H1 (cell line): Measurements from ENCODE around the gene CFAP210. TPM values are rescaled to one million over a fixed set of nuclear protein-coding genes. Genes with fewer than 3 reads are reported as not detected.

Experiments
- BACH1 ChIP-seq: IDR thresholded peaks from 2 replicates; pipeline ENCODE4 v1.6.1; 2012; ENCODE audit warnings: low read length, improper control_type of control experiment
- BRCA1 ChIP-seq: IDR thresholded peaks from 2 replicates; pipeline ENCODE4 v1.6.1; 2012; ENCODE audit warnings: low read depth, low read length, improper control_type of control experiment
- CBX5 ChIP-seq: fragments of 300-800, 300-1000 bp; sonication (generic); IDR thresholded peaks from 2 replicates; pipeline ENCODE4 v1.7.1; 2016; ENCODE audit warnings: antibody characterized with exemption, low read length, low read depth
- CTBP2 ChIP-seq: IDR thresholded peaks from 2 replicates; pipeline ENCODE4 v1.7.0; 2011; ENCODE audit warnings: borderline replicate concordance, mild to moderate bottlenecking, moderate library complexity, mixed read lengths, low read length; ENCODE audit not compliant: insufficient read depth, insufficient read length
- HDAC6 ChIP-seq: IDR thresholded peaks from one replicate; pipeline ENCODE4 v1.7.1; 2012; ENCODE audit warnings: low read depth, mild to moderate bottlenecking, inconsistent platforms, low read length, moderate library complexity
- KDM1A ChIP-seq: fragments of 200-600, 300-600 bp; sonication (generic); IDR thresholded peaks from 2 replicates; pipeline ENCODE4 v1.7.1; 2016; ENCODE audit warnings: mild to moderate bottlenecking, low read length, borderline replicate concordance
- POLR2AphosphoS5 ChIP-seq: IDR thresholded peaks from 2 replicates; pipeline ENCODE4 v1.6.1; 2011; ENCODE audit warnings: low read depth, low read length
- SIN3A ChIP-seq, 2 experiments: IDR thresholded peaks in 1 of 2; conservative IDR thresholded peaks in 1 of 2; 2 replicates each; pipeline ENCODE4 v1.6.1; 2011 to 2012; ENCODE audit warnings: low read length in 2 of 2, improper control_type of control experiment in 1 of 2, low read depth in 1 of 2, mild to moderate bottlenecking in 1 of 2
- SIX5 ChIP-seq: IDR thresholded peaks from 2 replicates; pipeline ENCODE4 v1.6.1; 2011; ENCODE audit warnings: mild to moderate bottlenecking, low read depth, low read length
- TAF7 ChIP-seq: optimal IDR thresholded peaks from 2 replicates; pipeline ENCODE3; 2011; ENCODE audit warnings: low read depth, mild to moderate bottlenecking, inconsistent platforms, low read length, moderate library complexity, borderline replicate concordance
- TCF12 ChIP-seq: IDR thresholded peaks from 2 replicates; pipeline ENCODE4 v1.6.1; 2011; ENCODE audit warnings: low read depth, mild to moderate bottlenecking, low read length
- TEAD4 ChIP-seq: IDR thresholded peaks from 2 replicates; pipeline ENCODE4 v1.6.1; 2012; ENCODE audit warnings: low read depth, low read length, inconsistent platforms, mixed read lengths
- YY1 ChIP-seq: IDR thresholded peaks from 2 replicates; pipeline ENCODE4 v1.6.1; 2011; ENCODE audit warnings: low read depth, mild to moderate bottlenecking, low read length
- polyA plus RNA-seq, 7 experiments: library from polyadenylated mRNA; depleted of rRNA in 3 of 7; stranded (reverse) in 5 of 7; unstranded in 2 of 7; fragments of >200 nt in 5 of 7; fragments of 200-250 nt in 2 of 7; gene quantifications; 1 replicate in 5 of 7; 2 replicates in 1 of 7; 4 replicates in 1 of 7; pipeline versions ENCODE4 v1.2.1 to v1.2.3, GENCODE V29; 2011 to 2013; ENCODE audit warnings: missing spikeins in 2 of 7, mixed read lengths in 2 of 7
- total RNA-seq: library from RNA; stranded (reverse); fragmentation: NEBNext Ultra II Directional; extraction: Animal tissue kit (Norgen Biotek cat#: 25700); gene quantifications from 2 replicates; pipeline ENCODE4 v1.2.1, GENCODE V29; 2021
- TF ChIP-seq, protein P1 (sequence below): IDR thresholded peaks from 2 replicates; pipeline ENCODE4 v1.6.1; 2011; ENCODE audit warnings: low read length, improper control_type of control experiment
- TF ChIP-seq, protein P2 (sequence below): IDR thresholded peaks from 2 replicates; pipeline ENCODE4 v1.6.1; 2011; ENCODE audit warnings: low read depth, mild to moderate bottlenecking, low read length; ENCODE audit not compliant: insufficient read depth

CFAP210 gene
- total and polyA plus RNA-seq, 2 of the 8 experiments (the other 6 are each of a cell fraction or from before 2014, with no cell fraction given): 0.06 to 0.37 TPM

DNA sequence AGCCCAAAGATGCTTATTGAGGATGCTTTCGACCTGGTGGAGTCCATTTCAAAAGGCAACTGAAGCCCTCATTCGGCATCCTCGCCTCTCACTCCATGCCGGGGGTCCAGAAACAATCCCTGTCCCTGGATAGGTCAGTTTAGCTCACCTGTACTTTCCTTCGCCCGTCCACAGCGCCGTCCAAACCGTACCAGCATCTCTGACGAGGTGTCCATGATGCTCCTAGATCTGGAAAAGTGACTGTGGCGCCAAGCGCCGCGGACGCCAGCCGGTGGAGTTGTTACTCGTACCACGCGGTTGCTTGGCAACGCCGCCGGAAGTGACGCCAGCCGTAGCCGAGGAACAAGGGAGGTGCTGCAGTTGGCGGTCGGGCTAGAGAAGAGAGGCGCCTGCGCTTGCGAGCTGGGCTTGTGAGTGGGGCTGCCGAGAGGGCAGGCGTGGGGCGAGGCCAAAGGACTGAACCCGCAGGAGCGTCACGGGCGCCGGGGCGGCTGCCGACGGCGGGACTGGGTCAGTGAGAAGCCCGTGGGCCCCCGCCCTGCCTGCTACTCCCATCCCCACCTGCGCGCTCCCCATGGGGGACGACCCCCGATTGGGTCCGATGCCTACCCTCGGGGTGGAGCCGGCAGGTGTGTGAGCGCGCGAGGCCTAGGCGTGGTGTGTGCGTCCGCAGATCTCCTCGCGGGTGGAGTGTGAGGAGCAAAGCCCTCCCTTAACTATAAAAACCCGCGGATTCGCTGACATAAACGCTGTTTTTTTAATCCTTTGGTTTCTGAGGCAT, at the start of gene CFAP210, which contains the start of gene PHOSPHO2 (continued):
- peak; percentile 41; the same call in 1 of the 2 replicates for TF ChIP-seq BACH1
- no peak for TF ChIP-seq BRCA1
- TF ChIP-seq POLR2AphosphoS5: peak; percentile 94
- TF ChIP-seq, protein P1, sequence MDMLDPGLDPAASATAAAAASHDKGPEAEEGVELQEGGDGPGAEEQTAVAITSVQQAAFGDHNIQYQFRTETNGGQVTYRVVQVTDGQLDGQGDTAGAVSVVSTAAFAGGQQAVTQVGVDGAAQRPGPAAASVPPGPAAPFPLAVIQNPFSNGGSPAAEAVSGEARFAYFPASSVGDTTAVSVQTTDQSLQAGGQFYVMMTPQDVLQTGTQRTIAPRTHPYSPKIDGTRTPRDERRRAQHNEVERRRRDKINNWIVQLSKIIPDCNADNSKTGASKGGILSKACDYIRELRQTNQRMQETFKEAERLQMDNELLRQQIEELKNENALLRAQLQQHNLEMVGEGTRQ: no peak
- TF ChIP-seq TAF7: no peak
- no peak for TF ChIP-seq YY1
- TF ChIP-seq CBX5: no peak
- no peak for TF ChIP-seq TCF12
- TF ChIP-seq, protein P2, sequence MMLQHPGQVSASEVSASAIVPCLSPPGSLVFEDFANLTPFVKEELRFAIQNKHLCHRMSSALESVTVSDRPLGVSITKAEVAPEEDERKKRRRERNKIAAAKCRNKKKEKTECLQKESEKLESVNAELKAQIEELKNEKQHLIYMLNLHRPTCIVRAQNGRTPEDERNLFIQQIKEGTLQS: no peak
- peak; percentile 97 to 98 for TF ChIP-seq SIN3A (conservative IDR thresholded peaks at IDR 0.05 in 1 of 2, IDR thresholded peaks at IDR 0.05 in 1 of 2; ENCODE audit: low read depth in 1 of 2, low read length in 2 of 2)
- TF ChIP-seq TEAD4: no peak
- no peak for TF ChIP-seq SIX5
- no peak for TF ChIP-seq HDAC6
- no peak for TF ChIP-seq CTBP2
- no peak for TF ChIP-seq KDM1A
